ENCODE data around the gene AHNAK.

DNA sequence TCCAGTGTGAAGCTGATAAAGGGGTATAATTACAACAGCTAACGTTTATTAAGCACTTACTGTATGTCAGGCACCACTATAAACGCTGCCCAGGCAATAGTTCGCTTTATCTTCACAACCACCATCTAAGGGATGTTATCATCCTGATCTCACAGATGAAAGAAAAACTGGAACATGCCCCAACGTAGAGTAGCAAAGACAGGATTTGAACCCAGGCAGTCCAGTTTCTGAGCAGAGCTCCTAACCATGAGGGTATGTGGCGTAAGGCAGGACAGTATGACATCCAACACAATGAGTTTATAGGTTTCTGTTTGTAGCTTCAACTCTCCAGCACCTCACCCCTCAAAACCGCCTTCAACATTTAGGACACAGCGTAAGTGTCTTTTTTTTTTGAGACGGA lies 59.5 kb downstream of the AHNAK start:
- no peak for TF ChIP-seq ZC3H10 (CRISPR knock-in tag; IDR thresholded peaks at IDR 0.05)
- no peak for TF ChIP-seq POU6F1 (CRISPR knock-in tag; IDR thresholded peaks at IDR 0.05; ENCODE audit: borderline replicate concordance, low read depth)
- TF ChIP-seq SNAI2 (CRISPR knock-in tag; IDR thresholded peaks at IDR 0.05) = no peak
- no peak for TF ChIP-seq ISL1 (CRISPR knock-in tag; IDR thresholded peaks at IDR 0.05)
- no peak for TF ChIP-seq TCF4 (CRISPR knock-in tag; IDR thresholded peaks at IDR 0.05; ENCODE audit: borderline replicate concordance)
- no peak for TF ChIP-seq PPARA (CRISPR knock-in tag; IDR thresholded peaks at IDR 0.05; ENCODE audit: borderline replicate concordance)
- no peak for TF ChIP-seq PATZ1 (CRISPR knock-in tag; IDR thresholded peaks at IDR 0.05; ENCODE audit: borderline replicate concordance)
- TF ChIP-seq RARB (CRISPR knock-in tag; IDR thresholded peaks at IDR 0.05) = no peak

All from SK-N-SH treated with all-trans-retinoic acid at 6 μM for 48 hours (cell line).